Stimulated activated CD4-positive, alpha-beta T cell treated with anti-CD3 and anti-CD28 coated beads, Interleukin-4, amount 100 ng/mL, for 1 hour (primary cell): Measurements from ENCODE around the gene ADAM23.

ENCODE experiments used
- DNase-seq: peaks from one replicate; pipeline ENCODE4 v3.0.0-alpha.2; 2020

Gene ADAM23

DNA sequence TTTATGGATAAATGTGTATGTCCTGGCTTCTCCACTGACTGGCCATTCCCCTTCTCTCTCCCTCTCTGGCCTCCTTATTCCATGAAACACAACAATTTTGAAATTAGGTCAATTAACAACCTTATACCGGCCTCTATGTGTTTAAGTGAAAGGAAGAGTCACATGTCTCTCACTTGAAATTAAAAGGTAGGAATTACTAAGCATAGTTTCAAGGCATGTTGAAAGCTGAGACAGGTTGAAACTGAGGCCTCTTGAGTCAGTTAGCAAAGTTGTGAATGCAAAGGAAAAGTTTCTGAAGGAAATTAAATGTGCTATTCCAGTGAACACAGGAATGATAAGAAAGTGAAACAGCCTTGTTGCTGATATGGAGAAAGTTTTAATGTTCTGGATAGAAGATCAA lies 69.7 kb downstream of the ADAM23 start:
- DNase-seq: no peak

DNA sequence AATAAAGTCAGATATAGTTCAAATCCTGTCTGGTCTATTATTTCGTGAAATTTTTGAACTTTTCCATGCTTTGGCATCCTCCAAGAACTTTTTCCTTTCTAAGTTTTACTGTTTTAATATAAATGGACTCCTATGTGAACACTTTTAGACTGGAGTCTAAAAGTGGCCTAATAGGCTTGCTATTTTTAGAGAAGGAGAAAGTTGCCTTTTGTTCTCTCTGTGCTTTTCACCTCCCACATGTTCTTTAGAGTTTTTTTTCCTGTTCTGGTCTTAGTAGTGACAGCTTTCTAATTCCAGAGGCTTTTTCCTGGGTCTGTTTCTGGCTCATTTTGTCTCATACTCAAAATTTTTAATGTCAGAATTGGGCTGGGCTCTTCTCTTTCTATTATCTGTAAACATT lies 72.2 kb downstream of the ADAM23 start:
- no peak for DNase-seq

- DNase-seq: no peak
Measured at GRCh38 chr2:206518997-206519396, 75.7 kb downstream of the ADAM23 start.

DNA sequence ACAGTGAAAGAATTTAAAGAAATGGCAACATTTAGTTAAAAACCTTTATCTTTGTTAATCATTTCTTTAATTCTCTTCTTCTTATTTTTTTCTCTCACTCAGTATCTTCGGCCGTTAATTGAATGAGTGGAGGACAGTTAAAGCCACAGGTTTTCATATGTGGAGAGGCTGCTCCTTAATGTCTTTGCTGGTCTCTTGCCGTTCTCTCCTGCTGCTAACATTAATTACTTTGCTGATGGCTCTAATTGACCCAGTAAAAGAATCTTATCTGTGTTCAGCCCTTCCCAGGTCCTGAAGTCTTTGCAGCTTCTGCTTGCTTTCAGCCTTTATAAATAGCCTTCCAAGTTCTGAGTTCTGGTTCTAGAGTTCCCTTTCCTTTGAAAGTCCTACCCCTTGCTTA lies 77.1 kb downstream of the ADAM23 start:
- DNase-seq: no peak

DNA sequence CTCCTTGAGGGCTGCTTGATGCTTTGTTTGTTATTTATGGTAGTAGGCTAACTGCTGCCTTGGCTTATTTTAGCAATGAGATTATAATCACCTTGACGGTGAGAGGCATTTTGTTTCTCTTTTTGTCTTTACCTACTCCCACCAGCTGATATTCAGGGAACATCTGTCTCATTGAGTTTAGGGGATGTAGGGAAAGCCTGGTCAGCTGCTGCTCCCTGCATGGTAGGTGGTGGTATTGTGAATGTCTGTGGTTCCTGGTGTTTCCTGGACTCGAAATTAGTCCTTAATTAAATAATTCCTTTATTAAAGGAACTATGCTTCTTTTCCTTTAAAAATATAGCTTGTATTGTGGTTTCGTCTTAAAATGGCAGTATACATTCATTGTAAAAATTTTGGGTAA lies 77.8 kb downstream of the ADAM23 start:
- DNase-seq: no peak

DNA sequence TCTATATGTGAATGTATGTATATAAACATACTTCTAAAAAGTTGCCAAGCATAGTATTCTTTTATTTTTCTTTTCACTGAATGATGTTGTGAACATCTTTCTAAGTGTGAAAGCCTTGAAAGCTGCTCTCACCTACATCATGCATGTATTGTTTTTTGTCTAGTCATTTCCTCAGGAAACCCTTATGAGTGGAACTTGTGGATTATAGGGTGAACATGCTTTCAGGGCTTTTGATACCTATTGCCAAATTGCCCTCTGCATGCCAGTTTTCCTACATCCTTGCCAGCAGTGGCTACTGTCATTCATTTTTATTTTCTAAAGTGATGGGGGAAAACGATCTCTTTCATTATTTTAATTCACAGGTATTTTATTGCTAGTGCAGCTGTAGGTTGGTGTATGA lies 78.3 kb downstream of the ADAM23 start:
- no peak for DNase-seq

DNA sequence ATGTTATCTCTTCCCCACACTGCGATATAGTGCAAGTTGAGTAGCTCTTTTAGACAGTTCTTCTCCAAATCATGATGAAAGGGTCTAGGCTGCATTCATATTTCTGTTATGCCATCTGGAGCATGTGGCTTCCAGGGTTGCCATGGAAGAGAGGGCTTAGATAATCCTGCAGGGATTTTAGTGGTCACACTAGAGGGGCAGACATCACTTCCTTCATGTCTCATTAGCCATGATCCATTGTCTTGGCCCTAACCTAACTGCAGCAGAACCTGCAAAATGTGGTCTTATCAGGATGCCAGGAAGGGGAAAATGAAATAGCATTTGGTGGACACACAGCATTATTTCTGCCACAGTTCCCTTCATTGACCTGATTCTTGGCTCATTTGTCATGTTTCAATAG lies 83.1 kb downstream of the ADAM23 start:
- no peak for DNase-seq

DNA sequence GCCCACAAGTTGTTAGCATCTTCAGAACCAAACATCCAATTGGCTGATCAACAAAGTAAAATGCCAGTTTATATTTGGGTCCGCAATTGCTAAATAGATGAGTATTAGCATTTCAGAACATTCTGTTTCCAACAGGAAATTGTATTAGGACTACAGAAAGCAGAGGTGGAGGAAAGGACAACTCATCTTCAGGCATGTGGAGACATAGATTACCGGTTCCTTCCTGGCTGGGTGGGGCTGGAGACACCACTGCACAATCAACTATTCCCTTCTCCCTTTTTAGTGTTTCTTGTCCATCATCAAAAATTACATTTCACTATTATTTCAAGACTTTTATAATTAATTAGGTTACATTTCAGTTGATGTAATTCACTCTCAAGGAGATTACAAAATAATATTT lies 83.8 kb downstream of the ADAM23 start:
- DNase-seq: no peak

GRCh38 chr2:206530727-206531126 lies 87.4 kb downstream of the ADAM23 start:
- no peak for DNase-seq

DNA sequence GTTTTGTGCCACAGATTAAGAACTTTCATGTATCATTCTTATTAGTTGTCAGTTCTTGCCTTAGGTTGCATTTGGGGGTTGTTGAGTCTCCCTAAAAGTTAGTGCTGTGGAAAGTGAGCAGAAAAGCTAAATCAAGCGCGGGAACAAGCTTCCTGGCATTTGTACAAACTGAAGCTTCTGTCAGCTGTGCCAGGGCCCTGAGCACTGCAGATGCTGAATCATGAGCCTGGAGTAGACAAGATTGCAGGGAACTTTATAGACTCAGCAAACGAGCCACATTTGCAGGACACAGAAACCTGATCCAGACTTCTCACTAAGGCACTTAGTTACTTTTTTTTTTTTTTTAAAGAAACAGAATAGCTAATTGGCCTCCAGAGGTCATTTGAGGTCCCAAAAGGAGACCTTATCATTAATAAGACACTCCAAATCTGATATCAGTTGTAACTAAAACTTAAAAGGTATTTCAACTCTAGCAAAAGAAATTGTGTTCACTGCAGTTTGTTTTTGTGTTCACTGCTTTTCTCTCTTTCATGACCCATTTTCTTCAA lies 88.7 kb downstream of the ADAM23 start:
- DNase-seq: no peak

- no peak for DNase-seq
Measured at GRCh38 chr2:206533977-206534376, 90.6 kb downstream of the ADAM23 start.

GRCh38 chr2:206535260-206535986 lies 92.1 kb downstream of the ADAM23 start:
- DNase-seq: no peak

DNA sequence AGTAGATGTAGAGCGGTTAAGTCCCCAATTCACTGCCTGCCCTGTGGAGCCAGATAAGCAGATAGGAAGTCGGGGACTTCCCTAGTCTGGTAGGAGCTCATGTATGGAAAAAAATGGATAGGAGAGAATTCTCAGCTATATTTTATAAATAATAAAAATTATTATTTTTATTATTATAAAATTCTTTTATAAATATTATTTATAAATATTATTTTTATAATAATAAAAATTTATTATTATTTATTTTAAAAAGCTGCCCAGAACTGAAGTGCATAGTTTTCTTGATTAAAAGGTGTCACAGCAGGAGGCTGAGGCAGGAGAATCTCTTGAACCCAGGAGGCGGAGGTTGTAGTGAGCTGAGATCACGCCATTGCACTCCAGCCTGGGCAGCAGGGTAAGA lies 97.4 kb downstream of the ADAM23 start:
- DNase-seq: no peak

GRCh38 chr2:206543073-206543472 lies 99.7 kb downstream of the ADAM23 start:
- no peak for DNase-seq

GRCh38 chr2:206548383-206548782 lies 105.1 kb downstream of the ADAM23 start:
- DNase-seq: no peak

DNA sequence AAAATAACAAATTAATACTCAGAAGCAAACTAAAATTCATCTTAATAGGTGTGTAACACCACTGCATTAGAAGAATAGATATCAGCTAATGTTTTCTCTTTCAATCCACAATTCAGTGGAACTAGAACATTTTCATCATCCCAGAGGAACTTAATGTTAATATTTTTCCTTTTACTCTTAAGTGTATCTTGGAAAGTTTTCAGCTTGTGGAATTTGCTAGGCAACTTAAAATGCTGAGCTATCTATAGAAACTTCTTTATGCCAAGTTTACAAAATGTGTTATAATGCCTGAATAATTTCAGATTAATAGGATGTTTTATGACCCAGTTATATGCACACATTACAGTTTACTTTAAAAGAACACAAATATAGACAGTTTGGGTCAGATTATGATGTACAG lies 112.4 kb downstream of the ADAM23 start:
- no peak for DNase-seq

GRCh38 chr2:206556357-206556949 lies 113.1 kb downstream of the ADAM23 start:
- no peak for DNase-seq

DNA sequence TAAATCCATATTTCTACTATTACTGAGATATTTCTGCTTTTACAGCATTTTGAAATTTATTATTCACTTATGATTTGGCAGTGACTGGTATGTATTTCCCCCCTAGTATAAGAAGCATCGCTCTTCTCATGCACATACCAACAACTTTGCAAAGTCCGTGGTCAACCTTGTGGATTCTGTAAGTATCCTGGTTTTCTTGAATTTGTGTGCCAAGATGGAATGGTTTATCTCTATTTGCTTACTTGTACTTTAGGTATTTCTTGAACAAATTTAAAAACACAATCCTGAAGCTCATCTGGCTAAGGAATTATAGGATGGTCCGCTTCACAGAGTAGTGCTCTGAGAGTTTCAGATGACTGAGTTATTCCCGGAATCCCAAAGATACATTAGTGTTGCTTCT lies 114.0 kb downstream of the ADAM23 start:
- DNase-seq: no peak

- no peak for DNase-seq
Measured at GRCh38 chr2:206558492-206558891, 115.2 kb downstream of the ADAM23 start.

DNA sequence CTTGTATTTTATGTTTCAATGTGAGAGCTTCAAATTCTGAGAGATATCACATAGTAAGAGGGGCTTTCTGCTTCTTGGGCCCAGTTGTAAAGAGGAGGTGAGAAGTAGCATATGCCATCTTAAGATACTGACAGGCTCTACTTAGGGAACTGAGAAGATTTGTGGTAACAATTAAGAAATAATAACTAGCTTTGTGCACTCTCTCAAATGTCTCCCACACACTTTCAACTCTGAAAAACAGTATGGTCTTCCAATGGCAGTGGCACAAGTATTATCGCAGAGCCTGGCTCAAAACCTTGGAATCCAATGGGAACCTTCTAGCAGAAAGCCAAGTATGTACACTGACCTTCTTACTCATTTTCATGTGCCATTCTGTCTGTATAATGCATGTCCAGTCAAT lies 118.6 kb downstream of the ADAM23 start:
- no peak for DNase-seq

- DNase-seq: no peak
Measured at GRCh38 chr2:206562375-206562774, 119.0 kb downstream of the ADAM23 start.

- DNase-seq: no peak
Measured at GRCh38 chr2:206563374-206563773, 120.0 kb downstream of the ADAM23 start.

GRCh38 chr2:206565666-206566065 lies 122.3 kb downstream of the ADAM23 start:
- DNase-seq: no peak

DNA sequence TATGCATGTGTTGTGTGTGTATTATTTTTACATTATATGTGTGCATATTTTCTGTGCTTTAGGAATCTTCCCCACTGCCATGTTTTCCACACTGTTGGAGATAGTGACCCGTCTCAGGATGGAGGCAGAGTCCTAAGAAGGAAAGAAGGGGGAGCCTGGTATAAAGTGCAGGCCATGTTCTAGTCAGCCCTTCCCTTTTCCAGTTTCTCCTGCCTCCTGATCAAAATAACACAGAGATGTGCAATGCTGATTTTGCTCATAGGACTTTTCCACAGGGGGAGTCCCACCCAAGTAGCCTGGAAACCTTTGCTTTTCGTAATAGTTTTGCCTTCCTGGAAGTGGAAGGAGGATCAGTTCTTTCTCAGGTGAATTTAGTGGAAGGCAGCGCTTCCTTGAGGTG lies 126.1 kb downstream of the ADAM23 start:
- no peak for DNase-seq

GRCh38 chr2:206570199-206570598 lies 126.9 kb downstream of the ADAM23 start:
- DNase-seq: no peak
